DOHH2 (cell line): ENCODE results near the gene GSAP.

ENCODE experiments used
- CTCF ChIP-seq: fragments of 200-600 bp; sonication (generic); IDR thresholded peaks from one replicate; pipeline ENCODE4 v1.5.1; 2014; ENCODE audit warnings: antibody characterized with exemption, mild to moderate bottlenecking, low read depth, low read length; ENCODE audit not compliant: poor library complexity, severe bottlenecking
- EZH2phosphoT487 ChIP-seq: fragments of 200-600 bp; sonication (generic); IDR thresholded peaks from 2 replicates; pipeline ENCODE4 v1.6.1; 2017; ENCODE audit warnings: borderline replicate concordance, mild to moderate bottlenecking, antibody characterized with exemption, low read length, moderate library complexity, mixed read lengths

- no peak for TF ChIP-seq CTCF
- no peak for TF ChIP-seq EZH2phosphoT487
Measured at GRCh38 chr7:77430927-77431326, 14.8 kb upstream of the GSAP start.
